Smooth muscle cell (in vitro differentiated cells): ENCODE measurements around the gene AP3S1. TPM values are rescaled to one million over a fixed set of nuclear protein-coding genes. Genes with fewer than 3 reads are reported as not detected.
"Not testable (repeated sequence)": the region's sequence is repeated elsewhere in the genome, so short reads cannot be mapped to it uniquely, and the experiment has no call there.

Source experiments
- DNase-seq: peaks from one replicate; lab custom pipeline; 2025; ENCODE audit not compliant: unreplicated experiment; lab: John Stamatoyannopoulos, UW
- H2AFZ ChIP-seq: fragments of 200-600 bp; sonication (generic); 2 replicates; pipeline ENCODE4 v1.6.0; 2016; ENCODE audit warnings: antibody characterized with exemption, low read depth, mild to moderate bottlenecking
- H3F3A ChIP-seq: fragments of 200-600 bp; sonication (generic); 2 replicates; pipeline ENCODE4 v1.6.0; 2017; ENCODE audit warnings: antibody characterized with exemption, low read depth
- H3K27ac ChIP-seq: fragments of 200-600 bp; sonication (generic); 2 replicates; pipeline ENCODE4 v1.5.1; 2016; ENCODE audit warnings: low read depth, mild to moderate bottlenecking
- H3K27me3 ChIP-seq: fragments of 200-600 bp; sonication (generic); 2 replicates; pipeline ENCODE4 v1.6.1; 2016; ENCODE audit warnings: low read depth, mild to moderate bottlenecking
- H3K36me3 ChIP-seq: fragments of 200-600 bp; sonication (generic); 2 replicates; pipeline ENCODE4 v1.5.1; 2016; ENCODE audit warnings: low read depth
- H3K4me1 ChIP-seq: fragments of 200-600 bp; sonication (generic); 2 replicates; pipeline ENCODE4 v1.5.1; 2016; ENCODE audit warnings: low read depth
- H3K4me2 ChIP-seq: fragments of 200-600 bp; sonication (generic); 2 replicates; pipeline ENCODE4 v1.6.0; 2016; ENCODE audit warnings: mild to moderate bottlenecking
- H3K4me3 ChIP-seq: fragments of 200-600 bp; sonication (generic); 2 replicates; pipeline ENCODE4 v1.5.1; 2016; ENCODE audit warnings: mild to moderate bottlenecking
- H3K79me2 ChIP-seq: fragments of 200-600 bp; sonication (generic); 2 replicates; pipeline ENCODE4 v1.6.0; 2016; ENCODE audit warnings: low read depth, mild to moderate bottlenecking
- H3K9ac ChIP-seq: fragments of 200-600 bp; sonication (generic); 2 replicates; pipeline ENCODE4 v1.6.0; 2016; ENCODE audit warnings: low read depth
- H3K9me3 ChIP-seq: fragments of 200-600 bp; sonication (generic); replicated peaks from 2 replicates; pipeline ENCODE4 v1.5.1; 2016; ENCODE audit warnings: low read depth
- H4K20me1 ChIP-seq: fragments of 200-600 bp; sonication (generic); 2 replicates; pipeline ENCODE4 v1.6.0; 2016; ENCODE audit warnings: low read depth
- CTCF ChIP-seq: fragments of 200-600 bp; sonication (generic); IDR thresholded peaks from 2 replicates; pipeline ENCODE4 v1.5.1; 2017; ENCODE audit warnings: borderline replicate concordance, mild to moderate bottlenecking, antibody characterized with exemption; ENCODE audit not compliant: insufficient read depth, poor library complexity, severe bottlenecking
- WGBS: methylation state at CpG from one replicate; pipeline ENCODE4 v1.1.7; 2016; ENCODE audit warnings: low lambda C conversion rate; 5-methylcytosine and 5-hydroxymethylcytosine counted together
- polyA plus RNA-seq: library from polyadenylated mRNA; unstranded; fragments of >200 nt; fragmentation: Nextera tagmentation; extraction: Ambion mirVana; gene quantifications from 2 replicates; pipeline ENCODE4 v1.2.1, GENCODE V29; 2016
- total RNA-seq: library from RNA; depleted of rRNA; stranded (reverse); fragments of >200 nt; gene quantifications from 2 replicates; pipeline ENCODE4 v1.2.3, GENCODE V29; 2014

AP3S1 gene
- total and polyA plus RNA-seq, 2 experiments from 2014 or later, result 130 to 191 TPM

- Histone ChIP-seq H3K9me3 (no peaks in the 10 kb centered on the region), H3K4me3 (no peak overlapping the region), H3K9ac (no peak overlapping the region), H3K79me2 (no peaks in the 10 kb centered on the region), H3K27ac (no peak overlapping the region), H3K4me1 (no peaks in the 10 kb centered on the region), H4K20me1 (no peaks in the 10 kb centered on the region), H3F3A (no peaks in the 10 kb centered on the region), H3K27me3 (no peaks in the 10 kb centered on the region), H2AFZ (no peak overlapping the region), H3K4me2 (no peak overlapping the region), H3K36me3 (no peaks in the 10 kb centered on the region)
- no peak for TF ChIP-seq CTCF
- 93% methylated on average over 3 of the region's 3 CpGs for WGBS
- DNase-seq, result no peak
These were observed 78.5 kb downstream of the AP3S1 start for GRCh38 chr5:115920171-115920725.

GRCh38 chr5:115928578-115929407 lies 87.1 kb downstream of the AP3S1 start:
- not testable (repeated sequence) for H3F3A ChIP-seq, H3K4me1 ChIP-seq, H3K4me3 ChIP-seq, H4K20me1 ChIP-seq, H3K9me3 ChIP-seq, H3K79me2 ChIP-seq, H3K36me3 ChIP-seq, H2AFZ ChIP-seq, H3K27me3 ChIP-seq, H3K4me2 ChIP-seq, H3K27ac ChIP-seq, DNase-seq, H3K9ac ChIP-seq
- WGBS, result 94% methylated on average over 12 of the region's 12 CpGs

GRCh38 chr5:115930171-115930570 lies 88.4 kb downstream of the AP3S1 start:
- WGBS, result 93% methylated on average over 17 of the region's 17 CpGs

GRCh38 chr5:115930630-115931337 lies 89.0 kb downstream of the AP3S1 start:
- 87% methylated on average over 4 of the region's 4 CpGs for WGBS
- no peaks in the 10 kb centered on the region for H3K36me3 ChIP-seq
- H3K79me2 ChIP-seq, result no peaks in the 10 kb centered on the region
- no peaks in the 10 kb centered on the region for H4K20me1 ChIP-seq
- H3K27me3 ChIP-seq, result no peaks in the 10 kb centered on the region
- no peaks in the 10 kb centered on the region for H3F3A ChIP-seq
- H3K27ac ChIP-seq, result no peak overlapping the region
- no peak overlapping the region for H3K4me3 ChIP-seq
- H3K4me1 ChIP-seq, result no peaks in the 10 kb centered on the region
- no peak overlapping the region for H3K4me2 ChIP-seq
- no peaks in the 10 kb centered on the region for H3K9me3 ChIP-seq
- TF ChIP-seq CTCF, result no peak
- H3K9ac ChIP-seq, result no peak overlapping the region
- H2AFZ ChIP-seq, result no peak overlapping the region
- no peak for DNase-seq

More at GRCh38 chr5:115930171-115930570, 88.4 kb downstream of the AP3S1 start:
- not testable (repeated sequence) for H3F3A ChIP-seq, H3K27me3 ChIP-seq, H3K4me1 ChIP-seq, H3K4me3 ChIP-seq, H3K9ac ChIP-seq, H3K27ac ChIP-seq, H4K20me1 ChIP-seq, H3K79me2 ChIP-seq, H3K4me2 ChIP-seq, H2AFZ ChIP-seq, H3K36me3 ChIP-seq, H3K9me3 ChIP-seq, DNase-seq
